Fibroblast of mammary gland (primary cell): ENCODE results near the gene TSPAN15.

Experiments
- DNase-seq: peaks from one replicate; pipeline ENCODE4 v3.0.0-alpha.2; 2010; ENCODE audit warnings: low read depth
- H3K4me3 ChIP-seq: 2 replicates; pipeline ENCODE4 v1.5.1; 2011; ENCODE audit warnings: low read depth, mild to moderate bottlenecking, low read length, moderate library complexity; ENCODE audit not compliant: control insufficient read depth
- CTCF ChIP-seq: conservative IDR thresholded peaks from 2 replicates; pipeline ENCODE4 v1.5.1; 2011; ENCODE audit warnings: low read depth, low read length, inconsistent platforms; ENCODE audit not compliant: control insufficient read depth, insufficient read depth

The TSPAN15 gene

GRCh38 chr10:69491611-69492010 is 40.3 kb downstream of the TSPAN15 start:
- no peak for TF ChIP-seq CTCF
- no peak for DNase-seq

GRCh38 chr10:69492091-69492745 is 41.0 kb downstream of the TSPAN15 start:
- no peak for DNase-seq
- H3K4me3 ChIP-seq: no peak overlapping the region
- no peak for TF ChIP-seq CTCF

More at GRCh38 chr10:69491611-69492010, 40.3 kb downstream of the TSPAN15 start:
- H3K4me3 ChIP-seq: no peak overlapping the region

DNA sequence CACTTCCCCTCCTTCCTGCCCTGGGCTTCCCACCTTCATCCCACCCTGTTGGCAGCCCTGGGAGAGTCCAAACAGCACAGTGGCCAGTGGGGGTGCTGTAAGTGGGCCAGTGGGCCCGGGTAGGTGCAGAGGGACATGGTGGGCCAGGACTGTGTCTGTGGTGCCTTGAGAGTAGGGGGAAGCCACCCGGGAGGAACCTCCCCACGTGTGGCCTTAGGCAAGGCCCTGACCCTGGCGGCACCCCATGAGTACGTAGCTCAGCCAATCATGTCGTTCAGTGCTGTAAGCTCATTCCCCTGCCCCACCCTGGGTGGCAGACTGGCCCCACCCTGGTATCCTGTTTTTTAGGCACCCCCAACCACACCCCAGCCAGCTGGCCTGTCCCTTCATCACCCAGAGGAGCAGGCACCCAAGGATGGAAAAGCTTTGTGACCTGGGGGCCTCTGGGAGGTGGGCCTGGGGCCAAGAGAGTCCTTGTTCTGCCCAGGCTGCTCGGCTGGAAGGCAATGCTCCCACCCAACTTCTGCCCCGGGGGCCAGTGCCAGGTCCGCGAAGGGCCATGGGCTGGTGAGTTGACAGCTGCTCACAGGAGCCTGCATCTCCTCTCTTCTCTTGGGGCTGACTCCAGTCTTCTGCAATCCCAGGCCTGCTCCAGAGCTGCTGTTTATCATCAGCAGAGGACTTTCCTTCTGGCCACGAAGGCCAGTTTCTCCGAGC is 41.6 kb downstream of the TSPAN15 start:
- no peak for TF ChIP-seq CTCF
- no peak overlapping the region for H3K4me3 ChIP-seq
- no peak for DNase-seq

DNA sequence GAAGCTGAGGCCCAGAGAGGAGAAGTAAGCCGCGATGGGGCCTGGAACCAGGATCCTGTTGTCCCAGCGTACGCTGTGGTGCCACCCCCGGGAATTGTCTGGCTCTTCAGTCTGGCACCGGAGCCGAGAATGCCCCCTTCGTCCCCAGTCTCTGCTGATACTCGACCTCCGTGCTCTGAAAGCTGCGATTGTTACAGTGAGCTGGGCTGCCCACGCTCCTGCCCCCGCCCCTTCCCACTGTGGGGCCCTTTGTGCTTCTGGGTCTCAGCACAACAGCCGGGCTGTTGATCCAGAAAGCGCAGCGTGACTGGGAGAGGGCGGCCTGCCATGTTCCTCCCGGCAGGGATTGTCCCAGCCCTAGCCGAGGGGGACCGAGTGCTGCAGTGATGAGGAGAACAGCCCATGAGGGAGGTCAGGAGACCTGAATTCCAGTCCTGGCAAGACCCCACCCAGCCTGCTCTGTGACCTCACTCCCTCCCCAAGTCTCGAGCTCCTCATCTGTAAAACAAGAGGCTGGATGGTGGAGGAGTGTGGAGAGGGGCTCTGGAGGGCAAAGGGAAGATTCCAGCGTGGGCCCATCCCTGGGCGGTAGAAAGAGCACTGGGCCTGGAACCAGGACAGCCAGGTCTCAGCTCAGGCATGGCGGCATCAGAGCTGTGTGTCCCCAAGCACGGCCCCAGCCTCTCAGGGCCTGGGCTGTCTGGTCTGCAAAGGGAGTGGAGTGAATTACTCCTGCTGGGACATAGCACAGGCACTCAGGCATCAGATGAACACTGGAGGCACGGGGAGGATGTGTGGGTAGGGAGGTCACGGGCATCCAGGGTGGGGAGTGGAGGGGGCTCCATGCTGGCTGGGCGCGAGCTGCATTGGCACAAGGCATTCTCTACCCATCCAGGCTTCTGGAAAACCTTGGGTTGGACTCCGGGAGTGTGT is 43.6 kb downstream of the TSPAN15 start:
- no peak for DNase-seq
- no peak overlapping the region for H3K4me3 ChIP-seq
- TF ChIP-seq CTCF: no peak

DNA sequence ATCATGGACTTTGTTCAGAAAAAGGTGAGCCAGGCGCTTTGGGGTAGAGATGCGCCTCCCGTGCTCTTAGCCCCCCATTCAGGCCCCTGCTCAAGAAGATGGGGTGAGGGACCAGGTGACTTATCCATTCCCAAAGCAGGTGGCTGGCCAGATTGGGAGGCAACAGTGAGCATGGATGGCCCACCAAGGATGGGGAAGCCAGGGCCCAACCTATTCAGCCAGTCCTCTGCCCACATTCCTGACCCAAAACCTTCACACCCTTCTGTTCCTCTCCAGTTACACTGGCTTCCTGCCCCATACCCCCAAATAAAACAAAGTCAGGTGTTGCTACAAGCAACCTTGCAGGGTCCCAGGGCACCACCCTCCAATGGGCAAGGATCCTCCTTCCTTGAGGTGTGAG is 44.4 kb downstream of the TSPAN15 start:
- TF ChIP-seq CTCF: no peak
- DNase-seq: no peak
- no peak overlapping the region for H3K4me3 ChIP-seq

DNA sequence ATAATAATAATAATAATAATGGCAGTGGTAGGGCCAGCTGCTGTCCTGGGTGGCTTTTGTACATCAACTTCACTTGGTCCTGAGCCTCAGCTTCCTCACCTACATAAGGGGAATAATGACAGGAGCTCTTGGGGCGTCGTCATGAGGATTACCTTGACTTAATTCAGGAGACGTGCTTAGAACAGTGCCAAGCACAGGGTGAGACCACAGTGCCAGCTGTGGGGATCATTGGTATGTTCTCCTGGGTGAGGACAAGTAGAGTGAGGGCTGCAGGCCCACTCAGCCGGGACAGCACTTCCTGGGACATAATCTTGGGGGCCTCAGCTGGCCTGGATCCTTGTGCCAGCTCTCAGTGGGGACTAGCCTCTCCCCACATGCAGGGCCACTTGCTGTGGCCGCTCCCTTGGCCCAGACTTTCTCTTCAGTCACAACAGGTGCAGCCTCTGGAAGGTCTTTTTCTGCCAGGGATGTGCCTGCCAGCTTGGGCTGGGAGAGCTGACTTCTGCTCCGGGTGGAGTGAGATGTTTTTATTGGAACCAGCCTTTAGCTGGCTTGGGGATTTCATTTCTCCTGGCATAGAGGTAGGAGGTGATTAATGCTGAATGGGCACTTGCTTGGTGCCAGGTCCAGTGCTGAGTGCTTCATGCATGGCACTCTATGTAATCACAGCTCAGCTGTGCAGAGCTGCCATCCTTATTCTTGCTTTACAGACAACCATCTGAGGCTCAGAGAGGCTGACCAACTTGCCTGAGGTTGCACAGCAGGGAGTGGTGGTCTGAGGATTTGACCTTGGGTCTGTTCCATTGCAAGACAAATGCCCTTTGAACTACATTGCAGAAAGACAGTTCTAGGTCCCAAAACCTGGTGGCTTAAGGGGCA is 45.3 kb downstream of the TSPAN15 start:
- TF ChIP-seq CTCF: no peak
- no peak for DNase-seq
- no peak overlapping the region for H3K4me3 ChIP-seq
